Fibroblast of gingiva (primary cell): Measurements from ENCODE around the gene ALPL.

Source experiments
- DNase-seq: peaks from one replicate; pipeline ENCODE4 v3.0.0-alpha.2; 2011; ENCODE audit warnings: low read depth

ALPL gene

DNA sequence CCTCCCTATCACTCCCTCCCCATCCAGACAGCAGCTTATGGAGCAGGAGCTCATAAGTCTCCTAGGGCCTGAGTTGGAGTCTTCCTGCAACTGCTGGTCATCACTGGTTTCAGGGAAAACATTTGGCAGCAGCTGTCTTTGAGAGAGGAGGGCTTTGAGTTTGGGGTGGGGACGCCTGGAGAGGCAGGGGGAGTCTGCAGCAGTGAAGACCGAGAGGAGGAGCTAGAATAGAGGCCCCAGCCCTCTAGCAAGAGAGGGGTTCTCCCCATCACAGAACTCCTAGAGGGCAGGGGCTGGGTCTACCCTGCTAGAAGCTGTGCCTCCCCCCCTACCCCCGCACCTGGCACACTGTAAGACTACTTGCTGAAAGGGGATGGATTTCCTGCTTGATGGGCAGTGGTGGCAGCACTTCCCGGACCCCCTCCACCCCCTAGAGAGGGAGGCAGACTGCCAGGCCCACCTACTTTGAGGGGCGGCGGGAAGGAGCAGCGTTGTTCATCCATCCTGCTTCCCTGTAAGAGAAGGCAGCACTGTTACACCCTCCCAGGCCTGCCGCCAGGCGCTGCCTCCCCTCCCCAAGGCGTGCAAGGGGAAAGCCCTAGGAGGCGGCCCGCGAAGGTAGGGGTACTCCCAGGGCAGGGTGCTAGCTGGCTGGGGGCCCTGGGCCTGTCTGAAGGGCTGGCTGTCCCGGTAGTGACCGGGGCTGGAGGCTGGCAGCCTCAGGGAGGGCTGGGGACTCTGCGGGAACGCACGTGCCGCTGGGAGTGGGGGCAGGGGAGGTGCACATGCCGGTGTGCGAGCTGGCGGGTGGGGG lies 109.5 kb downstream of the ALPL start:
- DNase-seq = no peak

GRCh38 chr1:21619375-21619947 lies 110.2 kb downstream of the ALPL start:
- DNase-seq = no peak

GRCh38 chr1:21620011-21620410 lies 110.8 kb downstream of the ALPL start:
- no peak for DNase-seq

- no peak for DNase-seq
Measured at GRCh38 chr1:21620496-21620895, 111.3 kb downstream of the ALPL start.

GRCh38 chr1:21621051-21621450 lies 111.8 kb downstream of the ALPL start:
- no peak for DNase-seq

- no peak for DNase-seq
Measured at GRCh38 chr1:21621761-21622436, 112.7 kb downstream of the ALPL start.

- no peak for DNase-seq
Measured at GRCh38 chr1:21622466-21623315, 113.5 kb downstream of the ALPL start.

DNA sequence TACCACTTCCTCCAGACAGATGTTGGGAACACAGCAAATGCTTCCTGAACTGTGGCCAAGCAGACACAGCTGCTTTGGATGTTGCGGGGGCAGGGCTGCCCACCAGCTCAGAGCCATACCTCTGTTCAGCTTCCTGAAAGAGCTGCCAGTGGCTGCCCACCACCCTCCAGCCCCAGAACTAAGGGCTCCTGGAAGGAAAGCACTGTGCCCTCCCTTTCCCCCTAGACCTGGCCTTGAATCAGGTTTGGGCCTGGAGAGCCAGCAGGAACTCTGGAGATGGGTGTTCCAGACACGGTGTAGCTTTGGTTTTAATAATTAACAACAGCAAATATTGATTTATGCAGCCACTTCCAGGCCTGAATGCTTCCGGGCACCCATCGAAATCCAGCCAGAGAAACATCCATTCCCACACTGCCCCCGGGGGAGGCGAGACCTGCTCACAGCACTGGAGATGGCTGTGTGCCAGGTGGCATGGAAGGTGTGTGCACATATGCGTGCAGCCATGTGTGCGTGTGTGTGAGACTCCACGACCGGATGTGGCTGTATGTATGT lies 114.3 kb downstream of the ALPL start:
- DNase-seq = no peak

- DNase-seq = no peak
Measured at GRCh38 chr1:21624571-21625389, 115.6 kb downstream of the ALPL start.

GRCh38 chr1:21625390-21626190 lies 116.4 kb downstream of the ALPL start:
- DNase-seq = no peak

- DNase-seq = no peak
Measured at GRCh38 chr1:21626921-21627339, 117.7 kb downstream of the ALPL start.
